ENCODE data around the gene NOL4L.

NOL4L gene

DNA sequence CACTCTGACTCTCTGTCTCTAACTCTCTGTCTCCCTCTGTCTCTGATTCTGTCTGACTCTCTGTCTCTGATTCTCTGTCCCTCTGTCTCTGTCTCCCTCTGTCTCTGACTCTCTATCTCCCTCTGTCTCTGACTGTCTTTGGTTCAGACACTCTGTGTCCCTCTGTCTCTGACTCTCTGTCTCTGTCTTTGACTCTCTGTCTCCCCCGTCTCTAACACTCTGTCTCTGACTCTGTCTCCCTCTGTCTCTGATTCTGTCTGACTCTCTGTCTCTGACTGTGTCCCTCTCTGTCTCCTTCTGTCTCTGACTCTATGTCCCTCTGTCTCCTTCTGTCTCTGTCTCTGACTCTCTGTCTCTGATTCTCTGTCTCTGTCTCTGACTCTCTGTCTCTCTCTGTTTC is 21.7 kb upstream of the NOL4L start:
- no peak for DNase-seq
- Histone ChIP-seq H3K9ac (ENCODE audit: low read length) (no peak overlapping the region), H3K4me3 (ENCODE audit: low read depth, low read length) (no peak overlapping the region), H3K79me2 (ENCODE audit: control insufficient read depth, insufficient read depth, low read length, poor library complexity) (no peaks in the 10 kb centered on the region), H4K12ac (ENCODE audit: low read depth, low read length) (no peak overlapping the region), H3K27ac (ENCODE audit: low read depth, low read length) (no peak overlapping the region), H4K91ac (ENCODE audit: low read depth, low read length) (no peak overlapping the region), H3K36me3 (ENCODE audit: control insufficient read depth in 1 of 2, insufficient read depth in 2 of 2, low read length in 2 of 2) (no peaks in the 10 kb centered on the region), H3K4me1 (ENCODE audit: control insufficient read depth in 1 of 2, insufficient read depth in 2 of 2, low read length in 2 of 2) (no peaks in the 10 kb centered on the region), H2AFZ (ENCODE audit: insufficient read depth, low read length, poor library complexity) (no peak overlapping the region), H2BK120ac (ENCODE audit: insufficient read depth, low read length, poor library complexity) (no peak overlapping the region), H2AK5ac (ENCODE audit: low read length) (no peak overlapping the region), H3K27me3 (ENCODE audit: insufficient read depth, low read length) (no peaks in the 10 kb centered on the region), H3K14ac (ENCODE audit: low read length) (no peak overlapping the region), H3K9me3 (ENCODE audit: insufficient read depth, low read depth, low read length) (no peaks in the 10 kb centered on the region), H3K23ac (ENCODE audit: low read length) (no peak overlapping the region), H2BK12ac (ENCODE audit: low read length) (no peak overlapping the region), H3K79me1 (ENCODE audit: low read length) (no peaks in the 10 kb centered on the region), H3K4ac (ENCODE audit: low read depth, low read length) (no peak overlapping the region), H4K8ac (ENCODE audit: low read depth, low read length) (no peak overlapping the region), H3K4me2 (ENCODE audit: low read length) (no peak overlapping the region), H3K18ac (ENCODE audit: low read length) (no peak overlapping the region), H2BK5ac (ENCODE audit: low read depth, low read length, poor library complexity) (no peak overlapping the region)
- WGBS (ENCODE audit: extremely low coverage, insufficient coverage, insufficient read length) = no CpG with 5 or more reads among the region's 1 CpG

DNA sequence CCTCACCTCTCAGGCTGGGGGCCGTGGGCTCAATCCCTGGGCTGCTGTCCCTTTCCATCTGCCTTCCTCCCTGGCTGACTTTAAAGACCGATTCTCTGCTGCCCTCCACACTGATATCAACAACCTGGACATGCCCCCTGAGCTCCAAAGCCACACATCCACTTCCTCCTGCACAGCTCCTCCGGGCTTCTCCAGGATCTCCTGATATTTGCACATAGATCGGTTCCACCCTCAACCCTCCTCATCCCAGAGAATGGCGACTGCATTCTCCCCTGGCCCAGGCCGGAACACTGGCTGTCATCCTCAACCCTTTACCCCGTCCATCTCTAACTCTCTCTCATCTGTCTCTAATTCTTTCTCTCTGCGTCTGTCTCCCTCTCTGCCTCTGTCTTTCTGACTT is 21.0 kb upstream of the NOL4L start:
- no peak for DNase-seq
- Histone ChIP-seq H2AFZ (ENCODE audit: insufficient read depth, low read length, poor library complexity) (no peak overlapping the region), H3K36me3 (ENCODE audit: control insufficient read depth in 1 of 2, insufficient read depth in 2 of 2, low read length in 2 of 2) (no peaks in the 10 kb centered on the region), H3K9me3 (ENCODE audit: insufficient read depth, low read depth, low read length) (no peaks in the 10 kb centered on the region), H4K12ac (ENCODE audit: low read depth, low read length) (no peak overlapping the region), H2BK120ac (ENCODE audit: insufficient read depth, low read length, poor library complexity) (no peak overlapping the region), H2BK5ac (ENCODE audit: low read depth, low read length, poor library complexity) (no peak overlapping the region), H3K18ac (ENCODE audit: low read length) (no peak overlapping the region), H3K14ac (ENCODE audit: low read length) (no peak overlapping the region), H4K8ac (ENCODE audit: low read depth, low read length) (no peak overlapping the region), H3K4me3 (ENCODE audit: low read depth, low read length) (no peak overlapping the region), H3K79me2 (ENCODE audit: control insufficient read depth, insufficient read depth, low read length, poor library complexity) (no peaks in the 10 kb centered on the region), H3K4me2 (ENCODE audit: low read length) (no peak overlapping the region), H3K79me1 (ENCODE audit: low read length) (no peaks in the 10 kb centered on the region), H3K23ac (ENCODE audit: low read length) (no peak overlapping the region), H3K4me1 (ENCODE audit: control insufficient read depth in 1 of 2, insufficient read depth in 2 of 2, low read length in 2 of 2) (no peaks in the 10 kb centered on the region), H2AK5ac (ENCODE audit: low read length) (no peak overlapping the region), H2BK12ac (ENCODE audit: low read length) (no peak overlapping the region), H3K4ac (ENCODE audit: low read depth, low read length) (no peak overlapping the region), H3K9ac (ENCODE audit: low read length) (no peak overlapping the region), H3K27me3 (ENCODE audit: insufficient read depth, low read length) (no peaks in the 10 kb centered on the region), H4K91ac (ENCODE audit: low read depth, low read length) (no peak overlapping the region), H3K27ac (ENCODE audit: low read depth, low read length) (no peak overlapping the region)
- no CpG with 5 or more reads among the region's 8 CpGs for WGBS (ENCODE audit: extremely low coverage, insufficient coverage, insufficient read length)

DNA sequence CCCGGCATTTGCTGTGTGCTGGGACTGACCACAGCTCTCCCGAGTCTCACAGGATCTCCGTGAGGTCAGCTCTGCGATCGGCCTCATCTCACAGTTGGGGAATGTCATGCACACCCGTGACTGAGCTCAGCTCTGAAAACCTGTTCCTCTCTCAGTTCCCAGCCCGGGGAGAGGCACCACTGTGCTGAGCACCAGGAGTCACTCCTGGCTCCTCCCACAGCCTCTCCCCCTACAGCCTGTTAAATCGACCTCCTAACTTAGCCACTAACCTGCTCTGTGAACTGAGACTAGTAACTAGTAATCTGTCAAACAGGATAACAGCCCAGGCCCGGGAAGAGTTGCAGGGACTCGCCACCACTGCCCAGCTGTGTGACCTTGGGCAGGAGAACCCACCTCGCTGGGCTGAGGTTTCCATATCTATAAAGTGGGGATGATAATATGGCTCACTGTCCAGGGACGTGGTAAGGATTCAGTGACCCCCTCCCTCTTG is 20.1 kb upstream of the NOL4L start:
- no peak overlapping the region for H2BK12ac ChIP-seq (ENCODE audit: low read length)
- DNase-seq = peak; percentile 35 to 43
- no peak overlapping the region for H2AK5ac ChIP-seq (ENCODE audit: low read length)
- no peak overlapping the region for H2BK5ac ChIP-seq (ENCODE audit: low read depth, low read length, poor library complexity)
- no peaks in the 10 kb centered on the region for H3K4me1 ChIP-seq (ENCODE audit: control insufficient read depth in 1 of 2, insufficient read depth in 2 of 2, low read length in 2 of 2)
- no peak overlapping the region for H4K91ac ChIP-seq (ENCODE audit: low read depth, low read length)
- no CpG with 5 or more reads among the region's 12 CpGs for WGBS (ENCODE audit: extremely low coverage, insufficient coverage, insufficient read length)
- no peak overlapping the region for H4K8ac ChIP-seq (ENCODE audit: low read depth, low read length)
- no peak overlapping the region for H3K9ac ChIP-seq (ENCODE audit: low read length)
- no peak overlapping the region for H3K4me3 ChIP-seq (ENCODE audit: low read depth, low read length)
- H3K79me2 ChIP-seq (ENCODE audit: control insufficient read depth, insufficient read depth, low read length, poor library complexity) = no peaks in the 10 kb centered on the region
- no peak overlapping the region for H3K23ac ChIP-seq (ENCODE audit: low read length)
- no peak overlapping the region for H3K27ac ChIP-seq (ENCODE audit: low read depth, low read length)
- no peak overlapping the region for H3K14ac ChIP-seq (ENCODE audit: low read length)
- no peaks in the 10 kb centered on the region for H3K9me3 ChIP-seq (ENCODE audit: insufficient read depth, low read depth, low read length)
- H3K4me2 ChIP-seq (ENCODE audit: low read length) = no peak overlapping the region
- no peaks in the 10 kb centered on the region for H3K36me3 ChIP-seq (ENCODE audit: control insufficient read depth in 1 of 2, insufficient read depth in 2 of 2, low read length in 2 of 2)
- H3K18ac ChIP-seq (ENCODE audit: low read length) = no peak overlapping the region
- no peak overlapping the region for H3K4ac ChIP-seq (ENCODE audit: low read depth, low read length)
- H2AFZ ChIP-seq (ENCODE audit: insufficient read depth, low read length, poor library complexity) = no peak overlapping the region
- no peaks in the 10 kb centered on the region for H3K79me1 ChIP-seq (ENCODE audit: low read length)
- no peaks in the 10 kb centered on the region for H3K27me3 ChIP-seq (ENCODE audit: insufficient read depth, low read length)
- H4K12ac ChIP-seq (ENCODE audit: low read depth, low read length) = no peak overlapping the region
- H2BK120ac ChIP-seq (ENCODE audit: insufficient read depth, low read length, poor library complexity) = no peak overlapping the region

DNA sequence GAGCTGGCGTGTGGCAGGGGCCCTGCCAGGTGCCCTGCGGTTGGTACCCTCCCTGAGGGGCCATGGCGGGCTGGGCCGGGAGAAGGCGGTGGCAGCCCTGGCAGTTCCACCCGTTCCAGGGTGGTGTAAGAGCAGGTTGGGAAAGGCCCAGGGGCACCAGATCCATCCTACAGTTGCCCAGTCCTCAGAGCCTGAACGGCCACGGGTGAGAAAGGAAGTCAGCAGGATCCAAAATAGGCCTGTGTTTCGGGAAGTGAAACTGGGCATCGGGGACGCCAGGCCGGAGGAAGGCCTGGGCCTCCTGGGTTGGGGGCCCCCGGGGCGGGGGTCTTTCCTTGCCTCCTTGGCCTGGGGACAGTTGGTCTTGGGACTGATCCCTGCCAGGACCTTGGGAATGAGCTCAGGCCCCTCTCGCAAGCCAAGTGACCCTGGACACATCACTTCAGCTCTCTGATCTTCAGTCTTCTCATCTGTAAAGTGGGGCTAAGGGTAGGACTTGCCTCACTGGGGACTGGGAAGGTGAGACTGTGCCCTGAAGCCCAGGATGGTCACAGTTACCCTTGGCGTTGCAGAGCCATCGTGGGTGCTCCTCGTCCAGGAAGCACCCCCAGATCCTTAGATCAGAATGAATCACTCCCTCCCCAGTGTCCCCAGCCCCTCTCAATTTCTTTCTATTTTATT is 18.1 kb upstream of the NOL4L start:
- no peak overlapping the region for H2BK120ac ChIP-seq (ENCODE audit: insufficient read depth, low read length, poor library complexity)
- H3K4me3 ChIP-seq (ENCODE audit: low read depth, low read length) = no peak overlapping the region
- no peak overlapping the region for H3K14ac ChIP-seq (ENCODE audit: low read length)
- DNase-seq = peak in 1 of 2 donors; percentile 15
- H4K91ac ChIP-seq (ENCODE audit: low read depth, low read length) = no peak overlapping the region
- H3K4me1 ChIP-seq (ENCODE audit: control insufficient read depth in 1 of 2, insufficient read depth in 2 of 2, low read length in 2 of 2) = no peaks in the 10 kb centered on the region
- no peak overlapping the region for H2AK5ac ChIP-seq (ENCODE audit: low read length)
- no CpG with 5 or more reads among the region's 18 CpGs for WGBS (ENCODE audit: extremely low coverage, insufficient coverage, insufficient read length)
- H3K9me3 ChIP-seq (ENCODE audit: insufficient read depth, low read depth, low read length) = no peaks in the 10 kb centered on the region
- no peak overlapping the region for H3K9ac ChIP-seq (ENCODE audit: low read length)
- H3K23ac ChIP-seq (ENCODE audit: low read length) = no peak overlapping the region
- no peak overlapping the region for H2AFZ ChIP-seq (ENCODE audit: insufficient read depth, low read length, poor library complexity)
- H3K27me3 ChIP-seq (ENCODE audit: insufficient read depth, low read length) = no peaks in the 10 kb centered on the region
- no peaks in the 10 kb centered on the region for H3K79me2 ChIP-seq (ENCODE audit: control insufficient read depth, insufficient read depth, low read length, poor library complexity)
- H3K36me3 ChIP-seq (ENCODE audit: control insufficient read depth in 1 of 2, insufficient read depth in 2 of 2, low read length in 2 of 2) = no peaks in the 10 kb centered on the region
- no peak overlapping the region for H3K18ac ChIP-seq (ENCODE audit: low read length)
- H4K12ac ChIP-seq (ENCODE audit: low read depth, low read length) = no peak overlapping the region
- H3K4me2 ChIP-seq (ENCODE audit: low read length) = no peak overlapping the region
- no peak overlapping the region for H2BK12ac ChIP-seq (ENCODE audit: low read length)
- H3K4ac ChIP-seq (ENCODE audit: low read depth, low read length) = no peak overlapping the region
- no peak overlapping the region for H3K27ac ChIP-seq (ENCODE audit: low read depth, low read length)
- no peaks in the 10 kb centered on the region for H3K79me1 ChIP-seq (ENCODE audit: low read length)
- H2BK5ac ChIP-seq (ENCODE audit: low read depth, low read length, poor library complexity) = no peak overlapping the region
- H4K8ac ChIP-seq (ENCODE audit: low read depth, low read length) = no peak overlapping the region
